ENCODE measurements around the gene LTBR. TPM values are rescaled to one million over a fixed set of nuclear protein-coding genes. Genes with fewer than 3 reads are reported as not detected.

Gene LTBR
- total RNA-seq, 2 donors from 2014 or later: 8.4 to 9.1 TPM

GRCh38 chr12:6386038-6386437 lies 2.1 kb downstream of the LTBR start:
- H3K4me1 Mint-ChIP-seq: peaks cover 25% of the 10 kb centered on the region
- H3K4me3 Mint-ChIP-seq: no peak overlapping the region
- H3K9me3 Mint-ChIP-seq: no peaks in the 10 kb centered on the region
- H3K36me3 Mint-ChIP-seq (ENCODE audit: low read depth): peaks cover 2% of the 10 kb centered on the region
- peaks cover 12% of the 10 kb centered on the region for H3K27me3 ChIP-seq (ENCODE audit: control insufficient read depth, insufficient read depth, low read length, poor library complexity, severe bottlenecking)
- WGBS, 2 experiments (ENCODE audit: insufficient coverage in 1 of 2, insufficient read length in 1 of 2): 88 to 91% methylated on average over 7 to 11 of the region's 11 CpGs
- peaks cover 32% of the 10 kb centered on the region for H3K27me3 Mint-ChIP-seq (ENCODE audit: insufficient read depth)
- H3K27ac Mint-ChIP-seq: no peak overlapping the region
- H3K9ac ChIP-seq (ENCODE audit: extremely low read depth, low read length, poor library complexity, severe bottlenecking): no peak overlapping the region
- DNase-seq: no peak
- H3K4me1 ChIP-seq (ENCODE audit: control insufficient read depth, insufficient read depth, low read length): peaks cover 4% of the 10 kb centered on the region
- no peak overlapping the region for H3K4me3 ChIP-seq (ENCODE audit: low read length)
- TF ChIP-seq CTCF (conservative IDR thresholded peaks at IDR 0.05): no peak
- no peaks in the 10 kb centered on the region for H3K36me3 ChIP-seq (ENCODE audit: control insufficient read depth, insufficient read depth, low read length)
- no peak overlapping the region for H3K27ac ChIP-seq (ENCODE audit: low read depth, low read length)
- no peaks in the 10 kb centered on the region for H3K9me3 ChIP-seq (ENCODE audit: control insufficient read depth, low read length)

- Mint-ChIP-seq H3K4me1 (peaks cover 20% of the 10 kb centered on the region), H3K36me3 (ENCODE audit: low read depth) (peaks cover 2% of the 10 kb centered on the region), H3K9me3 (no peaks in the 10 kb centered on the region), H3K27me3 (ENCODE audit: insufficient read depth) (peaks cover 32% of the 10 kb centered on the region), H3K4me3 (no peak overlapping the region), H3K27ac (no peak overlapping the region)
- H3K27me3 ChIP-seq (ENCODE audit: control insufficient read depth, insufficient read depth, low read length, poor library complexity, severe bottlenecking): peaks cover 12% of the 10 kb centered on the region
- no peak overlapping the region for H3K4me3 ChIP-seq (ENCODE audit: low read length)
- H3K27ac ChIP-seq (ENCODE audit: low read depth, low read length): no peak overlapping the region
- no peak for DNase-seq
- no peak overlapping the region for H3K9ac ChIP-seq (ENCODE audit: extremely low read depth, low read length, poor library complexity, severe bottlenecking)
- H3K4me1 ChIP-seq (ENCODE audit: control insufficient read depth, insufficient read depth, low read length): peaks cover 4% of the 10 kb centered on the region
- no peaks in the 10 kb centered on the region for H3K36me3 ChIP-seq (ENCODE audit: control insufficient read depth, insufficient read depth, low read length)
- no peaks in the 10 kb centered on the region for H3K9me3 ChIP-seq (ENCODE audit: control insufficient read depth, low read length)
- WGBS, 2 experiments (ENCODE audit: insufficient coverage in 1 of 2, insufficient read length in 1 of 2): 78% methylated on average over 1 of the region's 1 CpG; no CpG with 5 or more reads in 1 of the 2 experiments
- no peak for TF ChIP-seq CTCF (conservative IDR thresholded peaks at IDR 0.05)
These were observed 2.5 kb downstream of the LTBR start for GRCh38 chr12:6386491-6386890.

- no peak overlapping the region for H3K4me3 Mint-ChIP-seq
- peak; percentile 55 for DNase-seq
These were observed 3.6 kb downstream of the LTBR start for GRCh38 chr12:6387541-6387940.

More at GRCh38 chr12:6387541-6387940, 3.6 kb downstream of the LTBR start:
- peaks cover 12% of the 10 kb centered on the region for H3K27me3 ChIP-seq (ENCODE audit: control insufficient read depth, insufficient read depth, low read length, poor library complexity, severe bottlenecking)
- H3K9me3 Mint-ChIP-seq: no peaks in the 10 kb centered on the region
- no peak overlapping the region for H3K27ac ChIP-seq (ENCODE audit: low read depth, low read length)
- H3K4me1 Mint-ChIP-seq: peaks cover 11% of the 10 kb centered on the region
- no peak overlapping the region for H3K9ac ChIP-seq (ENCODE audit: extremely low read depth, low read length, poor library complexity, severe bottlenecking)
- H3K36me3 Mint-ChIP-seq (ENCODE audit: low read depth): peaks cover 2% of the 10 kb centered on the region
- H3K4me1 ChIP-seq (ENCODE audit: control insufficient read depth, insufficient read depth, low read length): peaks cover 2% of the 10 kb centered on the region
- H3K9me3 ChIP-seq (ENCODE audit: control insufficient read depth, low read length): no peaks in the 10 kb centered on the region
- H3K27ac Mint-ChIP-seq: no peak overlapping the region
- peaks cover 25% of the 10 kb centered on the region for H3K27me3 Mint-ChIP-seq (ENCODE audit: insufficient read depth)
- H3K36me3 ChIP-seq (ENCODE audit: control insufficient read depth, insufficient read depth, low read length): no peaks in the 10 kb centered on the region
- no peak for TF ChIP-seq CTCF (conservative IDR thresholded peaks at IDR 0.05)
- WGBS, 2 experiments (ENCODE audit: insufficient coverage in 1 of 2, insufficient read length in 1 of 2): 86 to 89% methylated on average over 7 of the region's 7 CpGs
- no peak overlapping the region for H3K4me3 ChIP-seq (ENCODE audit: low read length)
